ENCODE results near the gene FADS1. TPM values are rescaled to one million over a fixed set of nuclear protein-coding genes. Genes with fewer than 3 reads are reported as not detected.

Gene FADS1
- total RNA-seq, 4 donors from 2014 or later = 20.8 to 37.4 (median 32.0) TPM

DNA sequence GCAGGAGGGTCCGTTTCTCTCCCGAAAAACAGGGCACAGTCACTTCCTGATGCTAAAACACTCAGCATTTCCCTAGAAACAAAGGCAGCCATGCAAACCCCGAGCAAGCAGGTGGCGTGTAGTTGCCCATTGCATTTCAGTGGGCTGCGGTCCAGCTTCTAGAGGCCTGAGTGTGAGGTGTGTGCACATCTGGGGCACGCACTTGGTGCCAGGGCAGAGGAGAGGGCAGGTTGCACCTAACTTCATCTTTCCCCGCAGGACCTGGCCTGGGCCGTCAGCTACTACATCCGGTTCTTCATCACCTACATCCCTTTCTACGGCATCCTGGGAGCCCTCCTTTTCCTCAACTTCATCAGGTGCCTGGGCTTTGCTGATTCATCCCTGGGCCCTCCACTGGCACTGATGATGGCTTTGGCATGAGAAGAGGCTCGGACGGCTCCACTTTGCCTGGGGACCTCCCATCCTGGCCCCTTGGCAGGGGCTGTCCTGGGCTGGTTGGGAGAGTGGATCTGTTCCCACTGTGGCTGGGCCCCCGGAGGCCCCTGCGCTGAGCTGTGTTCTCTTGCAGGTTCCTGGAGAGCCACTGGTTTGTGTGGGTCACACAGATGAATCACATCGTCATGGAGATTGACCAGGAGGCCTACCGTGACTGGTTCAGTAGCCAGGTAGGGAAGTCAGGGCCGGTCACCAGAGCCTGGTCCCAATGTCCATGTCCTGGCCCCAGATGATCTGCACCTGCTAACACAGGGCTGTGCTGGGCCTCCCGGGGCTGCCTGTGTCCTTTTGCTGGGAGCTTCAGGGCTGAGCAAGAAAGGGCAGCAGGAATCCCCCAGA lies 46.1 kb upstream of the FADS1 start:
- Histone ChIP-seq H3K27me3 (no peaks in the 10 kb centered on the region), H3K4me3 (no peak overlapping the region), H3K36me3 (peaks cover 0 to 88% of the 10 kb centered on the region in 2 donors), H3K9me3 (no peaks in the 10 kb centered on the region), H3K27ac (no peak overlapping the region), H3K4me1 (peaks cover 0 to 8% (median 0%) of the 10 kb centered on the region in 3 donors)
- no peak for ATAC-seq
- TF ChIP-seq POLR2AphosphoS5 (IDR thresholded peaks at IDR 0.05) = no peak
- TF ChIP-seq CTCF (IDR thresholded peaks at IDR 0.05) = no peak
- no peak for TF ChIP-seq POLR2A (IDR thresholded peaks at IDR 0.05)
- TF ChIP-seq EP300 (IDR thresholded peaks at IDR 0.05) = no peak
- 94% methylated on average over 3 to 7 of the region's 18 CpGs for WGBS, 2 donors (ENCODE audit: low coverage in 1 of 2)

- no peak for ATAC-seq
- no peak for TF ChIP-seq CTCF (IDR thresholded peaks at IDR 0.05)
- no peak for TF ChIP-seq POLR2AphosphoS5 (IDR thresholded peaks at IDR 0.05)
- no peak for TF ChIP-seq EP300 (IDR thresholded peaks at IDR 0.05)
- no peak for TF ChIP-seq POLR2A (IDR thresholded peaks at IDR 0.05)
- 80 to 89% methylated on average over 1 to 3 of the region's 9 CpGs for WGBS, 2 donors (ENCODE audit: low coverage in 1 of 2)
- Histone ChIP-seq H3K4me1 (peaks cover 0 to 8% (median 0%) of the 10 kb centered on the region in 3 donors), H3K36me3 (peaks cover 0 to 98% of the 10 kb centered on the region in 2 donors), H3K27me3 (no peaks in the 10 kb centered on the region), H3K27ac (no peak overlapping the region), H3K9me3 (no peaks in the 10 kb centered on the region), H3K4me3 (no peak overlapping the region)
Observed at GRCh38 chr11:61861634-61862033, 44.8 kb upstream of the FADS1 start.

GRCh38 chr11:61860054-61860903 lies 43.5 kb upstream of the FADS1 start:
- H3K36me3 ChIP-seq = peaks cover 0 to 92% of the 10 kb centered on the region in 2 donors
- TF ChIP-seq EP300 (IDR thresholded peaks at IDR 0.05) = no peak
- TF ChIP-seq POLR2A (IDR thresholded peaks at IDR 0.05) = no peak
- no peak for TF ChIP-seq POLR2AphosphoS5 (IDR thresholded peaks at IDR 0.05)
- no peak for TF ChIP-seq CTCF (IDR thresholded peaks at IDR 0.05)
- H3K27ac ChIP-seq = no peak overlapping the region
- H3K4me3 ChIP-seq = no peak overlapping the region
- no peaks in the 10 kb centered on the region for H3K27me3 ChIP-seq
- WGBS, 2 donors (ENCODE audit: low coverage in 1 of 2) = 67 to 90% methylated on average over 5 to 9 of the region's 16 CpGs
- no peaks in the 10 kb centered on the region for H3K9me3 ChIP-seq
- ATAC-seq = no peak
- peaks cover 0 to 8% (median 0%) of the 10 kb centered on the region in 3 donors for H3K4me1 ChIP-seq

GRCh38 chr11:61855939-61856680 lies 39.3 kb upstream of the FADS1 start:
- TF ChIP-seq POLR2A (IDR thresholded peaks at IDR 0.05) (no peak), EP300 (IDR thresholded peaks at IDR 0.05) (no peak), POLR2AphosphoS5 (IDR thresholded peaks at IDR 0.05) (no peak), CTCF (IDR thresholded peaks at IDR 0.05) (no peak)
- Histone ChIP-seq H3K9me3 (no peaks in the 10 kb centered on the region), H3K27me3 (no peaks in the 10 kb centered on the region), H3K4me1 (peaks cover 0 to 23% (median 0%) of the 10 kb centered on the region in 3 donors), H3K27ac (no peak overlapping the region), H3K36me3 (peaks cover 0 to 94% of the 10 kb centered on the region in 2 donors), H3K4me3 (no peak overlapping the region)
- WGBS, 2 donors (ENCODE audit: low coverage in 1 of 2) = 84 to 90% methylated on average over 2 to 4 of the region's 12 CpGs
- ATAC-seq = no peak
